Psoas muscle (tissue), 8 donors: Measurements from ENCODE around the gene NUP205. TPM values are rescaled to one million over a fixed set of nuclear protein-coding genes. Genes with fewer than 3 reads are reported as not detected.
"Not testable (repeated sequence)": the region's sequence is repeated elsewhere in the genome, so short reads cannot be mapped to it uniquely, and the experiment has no call there.

Experiments used
- ATAC-seq, 4 donors: fragments of 200-7000 bp; cut with Tn5 transposase; one replicate each; pipeline ENCODE4 v1.9.1; 2020; ENCODE audit warnings: moderate library complexity in 3 of 4, mild to moderate bottlenecking in 2 of 4
- DNase-seq, 2 donors: peaks; one replicate each; pipeline ENCODE4 v3.0.0-alpha.2; 2020
- H3K27ac ChIP-seq: fragments of 200-600 bp; one replicate; pipeline ENCODE4 v1.8.0; 2022
- H3K27me3 ChIP-seq, 3 donors: fragments of 200-600 bp in 1 of 3; one replicate each; pipeline versions ENCODE4 v1.6.1 to v1.8.0; 2013 to 2022; ENCODE audit warnings: low read length in 2 of 3, mild to moderate bottlenecking in 2 of 3, moderate library complexity in 1 of 3; ENCODE audit not compliant: insufficient read depth in 3 of 3
- H3K36me3 ChIP-seq, 2 donors: fragments of 200-600 bp in 1 of 2; one replicate each; pipeline versions ENCODE4 v1.6.1 to v1.8.0; 2013 to 2022; ENCODE audit warnings: low read depth in 1 of 2, mild to moderate bottlenecking in 1 of 2, moderate library complexity in 1 of 2; ENCODE audit not compliant: insufficient read depth in 1 of 2
- H3K4me1 ChIP-seq: fragments of 200-600 bp; one replicate; pipeline ENCODE4 v1.8.0; 2022
- H3K4me3 ChIP-seq: fragments of 200-600 bp; one replicate; pipeline ENCODE4 v1.8.0; 2022; ENCODE audit warnings: mild to moderate bottlenecking
- H3K9me3 ChIP-seq: fragments of 200-600 bp; one replicate; pipeline ENCODE4 v1.8.0; 2022
- WGBS, 3 donors: extraction: QIAGEN DNeasy Blood & Tissue Kit; methylation state at CpG; one replicate each; pipeline versions ENCODE4 v1.1.6 to v1.1.7; 2013; 5-methylcytosine and 5-hydroxymethylcytosine counted together
- intact Hi-C, 2 donors: fragments of 100-400 bp; cut with DNase I; formaldehyde crosslinking; loops; one replicate each; pipeline versions ENCODE4 v1.11.0 to v1.14.2; 2022
- polyA plus RNA-seq, 3 donors: library from polyadenylated mRNA; stranded (reverse); fragments of 200-250 nt; gene quantifications; one replicate each; pipeline ENCODE4 v1.2.3, GENCODE V29; 2013
- total RNA-seq, 4 donors: library from RNA; stranded (reverse); fragmentation: NEBNext Ultra II Directional in 2 of 4; extraction: Animal tissue kit (Norgen Biotek cat#: 25700) in 2 of 4; gene quantifications; one replicate each; pipeline versions ENCODE4 v1.2.1 to v1.2.4, GENCODE V29; 2021 to 2023
- TF ChIP-seq, protein P1 (sequence below): fragments of 200-600 bp; IDR thresholded peaks from one replicate; pipeline ENCODE4 v1.8.0; 2022; ENCODE audit warnings: antibody characterized with exemption
- donor health status: healthy with polysubstance abuse.
- donor health status: DM: no; HTN: no; CAD: no; lungs with moderate emphysema.
- donor health status: Bipolar disorder and iron deficiency.
- donor health status: healthy.
- donor health status: DM: yes; HTN: yes; CAD: no.
- donor health status: DM: no; HTN: no; CAD: no.
- donor health status: DM: no; HTN: no; CAD: no.
- donor health status: DM: yes; HTN: yes; CAD: no.

Gene NUP205
- total and polyA plus RNA-seq, 7 donors = 15.7 to 22.7 (median 19.5) TPM

GRCh38 chr7:135618510-135618909 is 60.8 kb downstream of the NUP205 start:
- H3K4me3 ChIP-seq = no peak overlapping the region
- TF ChIP-seq, protein P1, sequence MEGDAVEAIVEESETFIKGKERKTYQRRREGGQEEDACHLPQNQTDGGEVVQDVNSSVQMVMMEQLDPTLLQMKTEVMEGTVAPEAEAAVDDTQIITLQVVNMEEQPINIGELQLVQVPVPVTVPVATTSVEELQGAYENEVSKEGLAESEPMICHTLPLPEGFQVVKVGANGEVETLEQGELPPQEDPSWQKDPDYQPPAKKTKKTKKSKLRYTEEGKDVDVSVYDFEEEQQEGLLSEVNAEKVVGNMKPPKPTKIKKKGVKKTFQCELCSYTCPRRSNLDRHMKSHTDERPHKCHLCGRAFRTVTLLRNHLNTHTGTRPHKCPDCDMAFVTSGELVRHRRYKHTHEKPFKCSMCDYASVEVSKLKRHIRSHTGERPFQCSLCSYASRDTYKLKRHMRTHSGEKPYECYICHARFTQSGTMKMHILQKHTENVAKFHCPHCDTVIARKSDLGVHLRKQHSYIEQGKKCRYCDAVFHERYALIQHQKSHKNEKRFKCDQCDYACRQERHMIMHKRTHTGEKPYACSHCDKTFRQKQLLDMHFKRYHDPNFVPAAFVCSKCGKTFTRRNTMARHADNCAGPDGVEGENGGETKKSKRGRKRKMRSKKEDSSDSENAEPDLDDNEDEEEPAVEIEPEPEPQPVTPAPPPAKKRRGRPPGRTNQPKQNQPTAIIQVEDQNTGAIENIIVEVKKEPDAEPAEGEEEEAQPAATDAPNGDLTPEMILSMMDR = no peak
- H3K27me3 ChIP-seq = no peaks in the 10 kb centered on the region
- ATAC-seq (no peak), DNase-seq (no peak)
- WGBS, 3 donors = 85 to 91% (median 87%) methylated on average over 7 of the region's 7 CpGs
- H3K9me3 ChIP-seq = no peaks in the 10 kb centered on the region
- H3K27ac ChIP-seq = no peak overlapping the region
- H3K4me1 ChIP-seq = no peaks in the 10 kb centered on the region
- intact Hi-C loops = loop anchor here in 1 of 2 donors (5.0 kb wide), 1 partner anchor 41 kb away; no protein-coding TSS in a partner anchor
- peaks cover 0 to 96% of the 10 kb centered on the region in 2 donors for H3K36me3 ChIP-seq

- H3K4me1 ChIP-seq = no peaks in the 10 kb centered on the region
- intact Hi-C loops = no loop called here
- H3K27me3 ChIP-seq = no peaks in the 10 kb centered on the region
- 95 to 99% (median 98%) methylated on average over 2 of the region's 2 CpGs for WGBS, 3 donors
- no peak overlapping the region for H3K27ac ChIP-seq
- DNase-seq (no peak), ATAC-seq (no peak)
- peaks cover 0 to 94% of the 10 kb centered on the region in 2 donors for H3K36me3 ChIP-seq
- no peaks in the 10 kb centered on the region for H3K9me3 ChIP-seq
- TF ChIP-seq, protein P1 = no peak
- H3K4me3 ChIP-seq = no peak overlapping the region
Observed at GRCh38 chr7:135620447-135620846, 62.7 kb downstream of the NUP205 start.

GRCh38 chr7:135620980-135621850 is 63.5 kb downstream of the NUP205 start:
- peaks cover 6 to 94% of the 10 kb centered on the region in 2 donors for H3K36me3 ChIP-seq
- DNase-seq (no peak), ATAC-seq (peak in 1 of 4 donors; percentile 49)

GRCh38 chr7:135634191-135634878 is 76.6 kb downstream of the NUP205 start:
- intact Hi-C loops = loop anchor here in 1 of 2 donors (5.0 to 10.0 kb wide), 2 partner anchors 37 to 60 kb away; no protein-coding TSS in a partner anchor
- Histone ChIP-seq H3K4me3 (no peak overlapping the region), H3K36me3 (peaks cover 4 to 98% of the 10 kb centered on the region in 2 donors), H3K27me3 (no peaks in the 10 kb centered on the region), H3K4me1 (no peaks in the 10 kb centered on the region), H3K9me3 (no peaks in the 10 kb centered on the region), H3K27ac (no peak overlapping the region)
- WGBS, 3 donors = 97 to 98% (median 97%) methylated on average over 7 of the region's 7 CpGs
- ATAC-seq = no peak
- TF ChIP-seq, protein P1 = no peak
- no peak for DNase-seq

More at GRCh38 chr7:135620980-135621850, 63.5 kb downstream of the NUP205 start:
- H3K9me3 ChIP-seq = no peaks in the 10 kb centered on the region
- H3K27me3 ChIP-seq = no peaks in the 10 kb centered on the region
- H3K27ac ChIP-seq = no peak overlapping the region
- intact Hi-C loops = no loop called here
- WGBS, 3 donors = 72 to 82% (median 73%) methylated on average over 1 of the region's 1 CpG
- no peaks in the 10 kb centered on the region for H3K4me1 ChIP-seq
- TF ChIP-seq, protein P1 = peak; percentile 82
- H3K4me3 ChIP-seq = no peak overlapping the region

GRCh38 chr7:135639690-135640089 is 82.0 kb downstream of the NUP205 start:
- H3K9me3 ChIP-seq, DNase-seq, H3K4me1 ChIP-seq, H3K27me3 ChIP-seq, H3K4me3 ChIP-seq, H3K27ac ChIP-seq, ATAC-seq: not testable (repeated sequence)
- intact Hi-C loops = loop anchor here in 1 of 2 donors (10.0 kb wide), 1 partner anchor 65 kb away; no protein-coding TSS in a partner anchor
- H3K36me3 ChIP-seq = peaks cover 0 to 96% of the 10 kb centered on the region in 2 donors
